RWPE2 (cell line): ENCODE measurements around the gene CRB1.

Experiments
- ATAC-seq: fragments of 200-7000 bp; cut with Tn5 transposase; 3 replicates; pipeline ENCODE4 v1.9.1; 2021; ENCODE audit warnings: low read depth
- DNase-seq: peaks from one replicate; pipeline ENCODE4 v3.0.0-alpha.2; 2020; ENCODE audit warnings: low spot score
- H3K27ac ChIP-seq: fragments of 450-650 bp; 2 replicates; pipeline ENCODE4 v1.5.1; 2017; ENCODE audit warnings: mild to moderate bottlenecking; ENCODE audit not compliant: poor library complexity, severe bottlenecking
- H3K27me3 ChIP-seq: fragments of 250-450 bp; sonication (Bioruptor Pico); 2 replicates; pipeline ENCODE4 v1.5.1; 2021; ENCODE audit warnings: mild to moderate bottlenecking, moderate library complexity; ENCODE audit not compliant: insufficient read depth, poor library complexity, severe bottlenecking
- H3K36me3 ChIP-seq: fragments of 250-450 bp; sonication (Bioruptor Pico); 2 replicates; pipeline ENCODE4 v1.5.1; 2020; ENCODE audit warnings: low read depth, mild to moderate bottlenecking, moderate library complexity
- H3K4me1 ChIP-seq: fragments of 250-450 bp; sonication (Bioruptor Pico); 2 replicates; pipeline ENCODE4 v1.5.1; 2021; ENCODE audit warnings: mild to moderate bottlenecking, moderate library complexity; ENCODE audit not compliant: insufficient read depth, poor library complexity, severe bottlenecking
- H3K4me3 ChIP-seq: fragments of 250-450 bp; sonication (Bioruptor Pico); 2 replicates; pipeline ENCODE4 v1.5.1; 2021; ENCODE audit warnings: mild to moderate bottlenecking, moderate library complexity; ENCODE audit not compliant: severe bottlenecking
- H3K9me3 ChIP-seq: fragments of 250-450 bp; sonication (Bioruptor Pico); 2 replicates; pipeline ENCODE4 v1.5.1; 2021; ENCODE audit warnings: mild to moderate bottlenecking, moderate library complexity; ENCODE audit not compliant: severe bottlenecking
- TF ChIP-seq, protein P1 (sequence below): fragments of 450-650 bp; IDR thresholded peaks from one replicate; pipeline ENCODE4 v1.5.1; 2017; ENCODE audit warnings: mild to moderate bottlenecking, moderate library complexity; ENCODE audit not compliant: poor library complexity, severe bottlenecking

CRB1 gene

DNA sequence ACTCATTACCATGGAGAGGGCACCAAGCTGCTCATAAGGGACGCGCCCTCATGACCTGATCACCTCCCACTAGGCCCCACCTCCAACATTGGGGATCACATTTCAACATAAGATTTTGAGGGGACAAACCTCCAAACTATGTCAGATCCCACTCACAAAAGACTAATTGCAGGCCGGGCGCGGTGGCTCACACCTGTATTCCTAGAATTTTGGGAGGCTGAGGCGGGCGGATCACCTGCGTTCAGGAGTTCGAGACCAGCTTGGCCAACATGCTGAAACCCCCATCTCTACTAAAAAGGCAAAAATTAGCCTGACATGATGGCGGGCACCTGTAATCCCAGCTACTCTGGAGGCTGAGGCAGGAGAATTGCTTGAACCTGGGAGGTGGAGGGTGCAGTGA, 228.7 kb downstream of the CRB1 start:
- TF ChIP-seq, protein P1, sequence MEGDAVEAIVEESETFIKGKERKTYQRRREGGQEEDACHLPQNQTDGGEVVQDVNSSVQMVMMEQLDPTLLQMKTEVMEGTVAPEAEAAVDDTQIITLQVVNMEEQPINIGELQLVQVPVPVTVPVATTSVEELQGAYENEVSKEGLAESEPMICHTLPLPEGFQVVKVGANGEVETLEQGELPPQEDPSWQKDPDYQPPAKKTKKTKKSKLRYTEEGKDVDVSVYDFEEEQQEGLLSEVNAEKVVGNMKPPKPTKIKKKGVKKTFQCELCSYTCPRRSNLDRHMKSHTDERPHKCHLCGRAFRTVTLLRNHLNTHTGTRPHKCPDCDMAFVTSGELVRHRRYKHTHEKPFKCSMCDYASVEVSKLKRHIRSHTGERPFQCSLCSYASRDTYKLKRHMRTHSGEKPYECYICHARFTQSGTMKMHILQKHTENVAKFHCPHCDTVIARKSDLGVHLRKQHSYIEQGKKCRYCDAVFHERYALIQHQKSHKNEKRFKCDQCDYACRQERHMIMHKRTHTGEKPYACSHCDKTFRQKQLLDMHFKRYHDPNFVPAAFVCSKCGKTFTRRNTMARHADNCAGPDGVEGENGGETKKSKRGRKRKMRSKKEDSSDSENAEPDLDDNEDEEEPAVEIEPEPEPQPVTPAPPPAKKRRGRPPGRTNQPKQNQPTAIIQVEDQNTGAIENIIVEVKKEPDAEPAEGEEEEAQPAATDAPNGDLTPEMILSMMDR, result no peak
- H3K4me1 ChIP-seq, result no peaks in the 10 kb centered on the region

DNA sequence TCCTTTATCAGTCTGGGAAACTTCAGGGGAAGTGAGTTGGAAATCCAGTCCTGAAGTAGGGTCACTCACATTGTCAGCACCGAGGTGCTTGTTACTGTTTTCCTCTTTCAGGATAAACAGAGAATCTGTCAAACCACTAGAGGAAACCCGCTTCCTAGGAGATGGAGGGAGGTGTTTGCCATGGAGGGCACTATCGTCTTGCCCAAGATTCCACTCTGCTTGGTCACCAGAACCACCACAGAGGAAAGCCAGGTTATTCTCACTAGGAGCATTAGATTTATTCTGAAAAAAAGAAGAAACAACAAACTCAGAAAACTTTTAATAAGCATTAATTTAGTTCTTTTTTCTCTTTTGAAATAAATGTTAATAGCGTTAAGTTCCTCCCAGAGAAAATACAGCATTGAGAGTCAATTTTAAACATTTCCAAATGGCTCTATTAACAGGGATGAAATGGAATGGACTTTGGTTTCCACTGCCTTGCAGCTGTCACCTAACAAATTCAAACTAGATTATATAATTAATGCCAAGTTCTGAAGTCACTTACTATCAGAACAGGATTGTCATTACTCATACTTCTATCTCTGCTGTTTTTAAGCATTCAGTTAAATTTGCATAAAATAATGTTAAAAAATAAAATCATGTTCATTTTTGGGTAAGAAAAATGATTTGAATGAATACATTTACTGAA, 242.8 kb downstream of the CRB1 start:
- DNase-seq, result no peak
- peaks cover 4% of the 10 kb centered on the region; the same call in 1 of the 2 replicates for H3K36me3 ChIP-seq
- H3K4me3 ChIP-seq, result no peak overlapping the region
- H3K9me3 ChIP-seq, result no peaks in the 10 kb centered on the region
- H3K27me3 ChIP-seq, result no peaks in the 10 kb centered on the region
- no peak for ATAC-seq
- H3K4me1 ChIP-seq, result no peaks in the 10 kb centered on the region
- no peak overlapping the region for H3K27ac ChIP-seq
- TF ChIP-seq, protein P1, result no peak

More for the DNA sequence above, 228.7 kb downstream of the CRB1 start:
- Histone ChIP-seq H3K27me3 (no peaks in the 10 kb centered on the region), H3K4me3 (no peak overlapping the region), H3K9me3 (no peaks in the 10 kb centered on the region), H3K27ac (no peak overlapping the region), H3K36me3 (no peaks in the 10 kb centered on the region)
- DNase-seq, result no peak
- ATAC-seq, result no peak

DNA sequence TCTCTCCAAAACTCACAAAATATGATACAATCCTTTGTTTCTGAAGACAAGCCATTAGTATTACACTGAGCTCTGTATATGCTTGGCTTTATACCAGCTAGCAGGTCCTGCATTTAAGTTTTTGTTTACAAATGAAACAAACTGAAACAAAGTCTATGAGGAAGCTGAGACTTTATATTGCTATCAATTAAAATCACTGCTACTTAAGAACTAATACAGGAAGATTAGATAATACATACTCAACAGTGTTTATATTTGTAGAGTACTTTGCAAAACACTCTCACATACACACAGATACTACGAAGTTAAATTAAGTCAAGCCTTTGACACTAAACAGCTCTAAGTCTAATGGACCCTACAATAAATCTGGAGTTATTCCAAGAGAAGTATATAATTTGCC, 247.4 kb downstream of the CRB1 start:
- no peak for DNase-seq
- no peak for ATAC-seq
- H3K4me1 ChIP-seq, result no peaks in the 10 kb centered on the region
- H3K36me3 ChIP-seq, result peaks cover 4% of the 10 kb centered on the region; the same call in 1 of the 2 replicates
- H3K27ac ChIP-seq, result no peak overlapping the region
- no peaks in the 10 kb centered on the region for H3K27me3 ChIP-seq
- TF ChIP-seq, protein P1, result no peak
- H3K4me3 ChIP-seq, result no peak overlapping the region
- H3K9me3 ChIP-seq, result no peaks in the 10 kb centered on the region

DNA sequence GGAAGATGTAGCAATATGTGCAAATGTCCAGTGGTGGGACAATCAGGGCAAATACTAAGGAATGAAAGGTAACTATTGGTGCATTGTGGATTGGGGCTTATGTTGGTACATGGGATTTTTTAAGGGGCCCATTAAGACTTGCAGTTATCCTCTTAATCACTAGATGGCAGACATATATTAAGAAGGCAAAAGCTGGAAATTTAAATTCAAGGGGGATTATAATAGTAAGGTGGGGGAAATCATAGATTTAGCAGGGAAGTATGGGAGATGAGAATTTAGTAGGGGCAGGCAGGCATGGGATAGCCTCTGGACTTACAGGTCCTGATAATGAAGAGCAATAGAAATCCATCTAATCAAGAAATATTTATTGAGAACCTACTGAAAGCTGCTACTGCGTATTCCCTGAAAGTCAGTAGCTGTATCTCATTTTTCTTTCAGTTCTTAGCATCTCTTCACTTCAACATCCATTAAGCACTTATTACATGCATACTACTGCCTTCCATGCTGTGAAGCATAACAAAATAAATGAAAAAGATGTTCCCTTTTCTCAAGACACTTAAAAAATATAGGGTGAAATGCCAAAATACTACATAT, 251.8 kb downstream of the CRB1 start:
- H3K27me3 ChIP-seq, result no peaks in the 10 kb centered on the region
- no peak for DNase-seq
- H3K4me3 ChIP-seq, result no peak overlapping the region
- H3K27ac ChIP-seq, result no peak overlapping the region
- ATAC-seq, result no peak
- no peaks in the 10 kb centered on the region for H3K9me3 ChIP-seq
- TF ChIP-seq, protein P1, result peak; percentile 70
- no peaks in the 10 kb centered on the region for H3K4me1 ChIP-seq
- no peaks in the 10 kb centered on the region for H3K36me3 ChIP-seq
